ENCODE measurements around the gene MVP.

DNA sequence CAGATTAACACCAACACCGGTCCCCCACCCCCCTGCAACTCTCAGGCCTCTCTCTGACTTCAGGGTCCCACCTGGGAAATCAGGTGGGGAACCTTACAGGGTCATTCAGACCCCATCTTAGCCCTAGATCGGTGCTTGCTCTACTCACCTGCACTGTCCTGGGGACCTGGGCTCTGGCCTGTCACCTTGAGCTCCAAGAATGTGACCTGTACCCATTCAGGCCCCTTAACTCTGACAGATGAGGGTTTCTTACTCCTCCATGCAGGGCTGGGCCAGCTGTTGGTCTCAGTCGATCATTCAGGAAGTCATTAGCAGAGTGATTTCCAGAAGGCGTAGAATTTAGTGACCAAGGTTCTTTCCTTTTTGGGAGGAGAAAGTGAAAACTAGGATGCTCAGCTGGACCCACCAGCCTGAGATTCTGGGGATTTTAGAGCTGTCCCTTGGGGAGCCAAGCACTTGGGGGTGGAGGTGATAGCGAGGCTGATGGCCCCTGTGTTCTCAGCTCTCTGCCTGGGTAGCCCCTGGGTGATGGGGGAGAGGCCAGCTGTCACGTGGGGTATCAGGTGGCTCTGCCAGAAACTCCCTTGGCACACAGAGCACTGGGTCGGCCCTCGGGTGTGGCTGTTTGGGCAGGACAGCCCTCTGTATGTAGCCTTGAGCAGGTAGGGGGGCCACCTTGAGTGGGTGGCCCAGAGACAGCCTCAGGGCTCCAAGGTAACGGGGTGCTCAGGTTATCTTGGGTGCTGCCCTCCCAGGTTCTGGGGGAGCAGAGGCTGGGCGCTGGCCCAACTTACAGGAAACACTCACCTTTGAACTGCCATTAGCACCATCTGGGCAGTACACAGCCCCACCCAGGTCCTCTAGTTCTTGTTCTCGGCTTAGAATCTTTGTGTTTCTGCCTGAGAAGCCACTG, 724 bp downstream of the MVP start:
- peak; percentile 27 to 74 for TF ChIP-seq POLR2A (IDR thresholded peaks at IDR 0.05)
- TF ChIP-seq, protein P1, sequence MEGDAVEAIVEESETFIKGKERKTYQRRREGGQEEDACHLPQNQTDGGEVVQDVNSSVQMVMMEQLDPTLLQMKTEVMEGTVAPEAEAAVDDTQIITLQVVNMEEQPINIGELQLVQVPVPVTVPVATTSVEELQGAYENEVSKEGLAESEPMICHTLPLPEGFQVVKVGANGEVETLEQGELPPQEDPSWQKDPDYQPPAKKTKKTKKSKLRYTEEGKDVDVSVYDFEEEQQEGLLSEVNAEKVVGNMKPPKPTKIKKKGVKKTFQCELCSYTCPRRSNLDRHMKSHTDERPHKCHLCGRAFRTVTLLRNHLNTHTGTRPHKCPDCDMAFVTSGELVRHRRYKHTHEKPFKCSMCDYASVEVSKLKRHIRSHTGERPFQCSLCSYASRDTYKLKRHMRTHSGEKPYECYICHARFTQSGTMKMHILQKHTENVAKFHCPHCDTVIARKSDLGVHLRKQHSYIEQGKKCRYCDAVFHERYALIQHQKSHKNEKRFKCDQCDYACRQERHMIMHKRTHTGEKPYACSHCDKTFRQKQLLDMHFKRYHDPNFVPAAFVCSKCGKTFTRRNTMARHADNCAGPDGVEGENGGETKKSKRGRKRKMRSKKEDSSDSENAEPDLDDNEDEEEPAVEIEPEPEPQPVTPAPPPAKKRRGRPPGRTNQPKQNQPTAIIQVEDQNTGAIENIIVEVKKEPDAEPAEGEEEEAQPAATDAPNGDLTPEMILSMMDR (IDR thresholded peaks at IDR 0.05), result no peak
